Neural progenitor cell (in vitro differentiated cells): ENCODE results near the gene FNIP2.

Experiments
- EZH2 ChIP-seq: fragments of 200-600 bp; sonication (generic); IDR thresholded peaks from 2 replicates; pipeline ENCODE4 v1.6.1; 2017; ENCODE audit warnings: antibody characterized with exemption, mild to moderate bottlenecking, moderate library complexity
- EZH2phosphoT487 ChIP-seq: fragments of 200-600 bp; sonication (generic); IDR thresholded peaks from 2 replicates; pipeline ENCODE4 v1.6.1; 2017; ENCODE audit warnings: antibody characterized with exemption
- TF ChIP-seq, protein P1 (sequence below): fragments of 200-600 bp; sonication (generic); IDR thresholded peaks from 2 replicates; pipeline ENCODE4 v1.5.1; 2017; ENCODE audit warnings: antibody characterized with exemption, mild to moderate bottlenecking

DNA sequence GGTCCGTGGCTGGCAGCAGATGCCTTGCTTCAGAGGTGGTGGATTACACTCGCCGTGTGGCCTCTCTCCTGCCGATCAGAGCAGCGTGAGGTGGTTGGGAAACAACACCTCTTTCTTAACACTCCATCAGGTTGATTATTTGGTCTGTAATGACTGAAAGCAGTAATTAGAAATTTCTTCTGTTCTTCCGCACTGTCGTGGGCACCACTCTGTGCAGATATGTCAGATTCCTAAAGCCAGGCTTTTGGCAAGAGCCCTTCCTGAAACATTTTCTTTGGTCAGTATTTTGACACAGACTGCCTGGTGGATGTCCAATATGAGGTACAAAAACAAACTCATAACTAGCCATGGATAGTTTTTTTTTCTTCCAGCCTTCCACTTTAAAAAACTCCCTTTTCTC is 100.9 kb downstream of the FNIP2 start:
- no peak for TF ChIP-seq EZH2phosphoT487
- TF ChIP-seq, protein P1, sequence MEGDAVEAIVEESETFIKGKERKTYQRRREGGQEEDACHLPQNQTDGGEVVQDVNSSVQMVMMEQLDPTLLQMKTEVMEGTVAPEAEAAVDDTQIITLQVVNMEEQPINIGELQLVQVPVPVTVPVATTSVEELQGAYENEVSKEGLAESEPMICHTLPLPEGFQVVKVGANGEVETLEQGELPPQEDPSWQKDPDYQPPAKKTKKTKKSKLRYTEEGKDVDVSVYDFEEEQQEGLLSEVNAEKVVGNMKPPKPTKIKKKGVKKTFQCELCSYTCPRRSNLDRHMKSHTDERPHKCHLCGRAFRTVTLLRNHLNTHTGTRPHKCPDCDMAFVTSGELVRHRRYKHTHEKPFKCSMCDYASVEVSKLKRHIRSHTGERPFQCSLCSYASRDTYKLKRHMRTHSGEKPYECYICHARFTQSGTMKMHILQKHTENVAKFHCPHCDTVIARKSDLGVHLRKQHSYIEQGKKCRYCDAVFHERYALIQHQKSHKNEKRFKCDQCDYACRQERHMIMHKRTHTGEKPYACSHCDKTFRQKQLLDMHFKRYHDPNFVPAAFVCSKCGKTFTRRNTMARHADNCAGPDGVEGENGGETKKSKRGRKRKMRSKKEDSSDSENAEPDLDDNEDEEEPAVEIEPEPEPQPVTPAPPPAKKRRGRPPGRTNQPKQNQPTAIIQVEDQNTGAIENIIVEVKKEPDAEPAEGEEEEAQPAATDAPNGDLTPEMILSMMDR: no peak
- TF ChIP-seq EZH2: no peak
